NCI-H128 (cell line): ENCODE measurements around the gene TBKBP1.

Experiments used
- DNase-seq: peaks from one replicate; lab custom pipeline; 2025; ENCODE audit not compliant: unreplicated experiment; lab: John Stamatoyannopoulos, UW

TBKBP1 gene

DNA sequence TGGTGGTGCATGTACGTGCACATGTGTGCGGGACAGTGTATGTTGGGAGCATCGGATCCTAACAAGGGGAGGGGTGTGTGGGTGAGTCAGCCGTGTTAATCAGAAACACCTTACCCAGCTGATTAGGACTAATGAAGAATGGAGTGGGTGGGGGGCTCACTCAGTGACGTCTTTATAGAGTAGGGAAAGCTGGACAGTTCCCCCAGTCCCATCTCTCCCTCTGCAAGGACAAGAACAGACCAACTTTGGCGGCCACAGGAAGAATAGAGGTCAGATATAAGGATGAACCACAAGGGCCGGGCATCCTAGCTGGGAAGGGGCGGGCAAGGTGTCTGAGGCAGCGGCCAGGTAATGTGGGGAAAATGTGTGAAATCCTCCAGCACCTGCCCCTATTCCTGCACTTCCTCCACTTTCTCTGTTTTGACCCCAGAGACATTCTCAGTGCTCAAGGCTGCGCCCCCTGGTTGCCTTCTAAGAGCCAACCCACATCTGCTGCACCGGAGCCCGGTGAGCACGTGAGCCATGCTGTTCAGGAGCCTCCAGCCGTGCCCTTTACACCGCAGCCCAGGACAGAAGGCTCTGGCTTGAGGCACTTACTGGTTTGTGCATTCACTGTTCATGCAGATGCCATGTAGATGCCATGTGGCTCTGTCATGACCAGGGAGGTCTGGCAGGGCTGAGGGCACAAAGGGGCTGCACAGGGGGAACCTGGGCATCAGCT, 20.2 kb downstream of the TBKBP1 start:
- no peak for DNase-seq

DNA sequence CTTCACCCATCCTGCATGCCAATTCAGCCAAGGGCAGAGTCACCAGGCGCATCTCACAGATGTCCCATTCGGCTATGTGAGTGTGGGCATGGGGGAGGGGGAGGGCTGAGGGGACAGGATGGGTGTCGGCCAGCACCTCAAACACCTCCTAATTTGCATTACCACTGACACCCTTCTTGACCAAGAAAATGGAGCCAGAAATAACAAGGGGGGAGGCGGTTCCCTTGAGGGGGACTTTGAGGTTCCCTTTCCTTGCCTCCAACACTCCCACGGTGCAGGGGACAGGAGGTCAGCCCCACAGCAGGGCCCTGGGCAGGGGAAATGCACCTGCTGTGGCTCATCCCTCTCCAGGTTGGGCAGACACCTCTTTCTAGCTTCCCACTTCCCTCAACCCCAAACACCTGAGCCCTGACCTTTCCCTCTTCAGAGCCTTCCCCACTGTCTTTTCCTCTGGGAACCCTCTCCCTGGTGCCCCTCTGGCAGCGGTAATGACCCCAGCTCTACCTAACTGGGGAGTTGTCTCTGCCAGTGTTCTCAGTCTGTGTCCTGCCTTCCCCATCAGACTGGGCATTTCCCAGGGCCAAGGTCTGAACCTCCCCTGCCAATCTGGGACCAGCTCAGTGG, 20.9 kb downstream of the TBKBP1 start:
- no peak for DNase-seq

DNA sequence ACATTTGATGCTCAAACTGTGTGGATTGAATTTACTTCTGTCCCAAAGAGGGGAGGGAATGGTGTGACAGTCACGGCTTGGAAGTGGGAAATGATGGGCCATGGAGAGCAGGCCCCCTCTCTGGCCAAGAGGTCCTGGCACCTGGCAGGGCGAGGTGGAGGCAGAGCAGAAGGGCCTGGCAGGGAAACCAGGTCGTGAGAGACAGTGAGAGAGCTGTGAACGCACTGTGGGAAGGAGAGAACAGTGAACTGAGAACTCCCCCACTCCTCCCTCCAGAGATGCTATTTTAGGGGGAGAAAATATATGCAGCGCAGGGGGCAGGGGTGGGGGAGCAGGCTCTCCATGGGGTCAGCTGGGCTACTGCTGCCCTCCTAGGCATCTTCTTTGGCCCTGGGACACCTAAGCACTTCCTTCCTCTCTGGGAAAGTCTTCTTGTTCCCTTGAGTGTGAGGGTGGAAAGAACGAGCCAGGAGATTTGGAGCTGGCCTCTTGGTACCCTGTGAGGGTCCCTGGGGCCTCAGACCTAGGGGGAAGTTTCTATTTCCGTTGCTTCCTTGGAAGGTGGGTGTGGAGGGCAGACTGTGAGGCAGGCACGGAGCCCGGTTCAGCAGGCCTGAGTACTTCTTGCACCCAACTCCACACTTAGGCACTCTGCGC, 21.8 kb downstream of the TBKBP1 start:
- DNase-seq: no peak

DNA sequence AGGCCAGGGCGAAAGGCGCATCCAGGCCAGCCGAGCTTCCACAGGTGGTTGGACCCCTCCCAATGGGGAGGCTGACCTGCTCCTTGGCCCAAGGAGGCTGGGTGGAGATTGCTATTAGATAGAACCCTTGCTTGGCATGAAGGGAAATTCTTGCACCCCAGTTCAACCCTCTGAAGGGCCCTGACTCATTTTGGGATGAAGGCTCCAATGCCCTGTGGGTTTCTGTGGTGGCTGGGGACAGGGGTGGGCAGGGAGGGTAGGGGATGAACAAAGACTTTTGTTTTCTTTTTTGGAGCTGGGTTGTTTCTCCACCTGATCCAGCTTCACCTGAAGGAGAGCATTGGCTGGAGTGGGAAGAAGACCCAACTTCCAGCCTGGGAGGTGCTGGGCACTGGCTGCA, 22.4 kb downstream of the TBKBP1 start:
- DNase-seq: no peak

DNA sequence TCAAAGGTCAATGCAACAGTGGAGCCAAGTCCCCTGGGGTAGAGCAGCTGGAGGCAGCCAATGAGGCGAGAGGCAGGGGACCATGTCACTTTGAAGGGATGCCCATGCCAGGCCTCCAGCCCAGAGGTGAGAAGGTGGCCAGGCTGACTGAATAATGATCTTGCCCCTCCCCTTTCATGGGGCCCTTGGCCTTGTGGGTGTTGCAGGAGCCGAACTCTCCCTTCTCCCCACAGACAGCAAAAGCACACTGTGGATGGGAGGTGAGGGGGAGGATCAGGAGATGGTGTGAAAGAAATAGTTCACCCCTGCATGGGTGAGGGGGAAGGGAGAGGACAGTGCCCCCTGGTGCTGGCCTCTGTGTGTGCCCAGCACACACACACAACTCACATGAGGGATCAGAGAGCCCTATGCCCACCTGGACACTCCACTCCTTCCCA, 23.3 kb downstream of the TBKBP1 start:
- no peak for DNase-seq

DNA sequence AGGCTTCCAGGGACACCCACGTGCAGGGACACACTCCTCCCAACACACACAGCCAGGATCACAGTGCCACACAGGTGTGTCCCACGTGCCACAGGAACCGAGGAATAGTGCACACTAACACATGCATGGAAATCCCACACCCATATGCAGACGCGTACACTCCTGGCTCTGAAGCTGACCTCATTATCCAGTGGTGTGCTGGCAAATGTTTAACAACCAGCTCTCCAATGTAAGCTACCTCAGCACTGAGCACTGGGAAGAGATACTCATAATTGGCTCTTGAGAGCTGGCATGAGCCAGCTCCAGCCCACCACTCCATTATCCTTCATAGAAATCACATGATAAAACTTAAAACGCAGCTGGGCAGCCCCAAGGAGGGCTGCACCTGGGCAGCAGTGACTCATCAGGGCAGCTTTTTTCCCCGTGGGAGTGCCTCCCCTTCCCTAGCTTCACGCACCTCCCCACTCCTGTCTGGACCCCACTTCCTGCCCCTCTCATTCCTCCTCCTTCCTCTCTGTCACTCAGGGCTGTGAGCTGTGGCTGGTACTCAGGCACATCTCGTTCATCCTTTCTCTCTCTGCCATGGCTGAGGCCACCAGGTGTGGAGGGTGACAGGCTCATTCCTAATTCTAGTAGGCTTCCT, 24.1 kb downstream of the TBKBP1 start:
- no peak for DNase-seq

DNA sequence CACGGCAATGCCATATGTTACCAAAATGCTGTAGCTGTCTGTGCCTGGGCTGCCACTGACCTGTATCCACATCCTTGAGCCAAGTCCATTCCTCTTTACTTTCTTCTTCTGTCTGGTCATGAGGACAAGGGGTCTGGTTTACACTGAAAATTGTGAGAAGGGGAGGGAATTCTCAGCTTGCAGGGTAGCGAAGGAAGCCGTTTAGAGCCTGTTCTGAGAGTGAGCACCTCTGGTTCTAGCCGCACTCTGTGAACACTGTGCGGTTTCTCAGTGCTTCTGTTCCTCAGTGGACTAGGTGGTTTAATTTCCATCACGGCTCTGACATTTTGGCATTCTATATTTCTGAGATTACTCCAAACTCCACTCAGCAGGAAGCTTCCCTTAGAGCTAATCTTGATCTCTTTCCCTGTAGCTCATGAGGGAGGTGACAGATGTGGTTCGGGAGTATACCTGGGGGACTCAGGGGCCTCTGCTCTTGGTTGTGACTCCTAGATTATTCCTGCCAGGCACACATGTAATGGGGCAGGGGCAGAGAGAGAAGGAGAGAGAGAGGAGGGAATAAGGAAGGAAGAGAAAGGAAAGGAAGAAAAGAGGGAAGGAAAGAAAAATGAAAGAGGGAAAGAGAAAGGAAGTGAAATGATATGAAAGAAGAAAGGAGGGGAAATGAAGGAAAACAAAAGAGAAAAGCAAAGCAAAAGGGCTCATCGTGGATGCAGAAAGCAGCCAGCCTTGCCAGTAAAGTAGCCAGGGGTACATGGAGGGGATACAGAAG, 24.9 kb downstream of the TBKBP1 start:
- DNase-seq: no peak

DNA sequence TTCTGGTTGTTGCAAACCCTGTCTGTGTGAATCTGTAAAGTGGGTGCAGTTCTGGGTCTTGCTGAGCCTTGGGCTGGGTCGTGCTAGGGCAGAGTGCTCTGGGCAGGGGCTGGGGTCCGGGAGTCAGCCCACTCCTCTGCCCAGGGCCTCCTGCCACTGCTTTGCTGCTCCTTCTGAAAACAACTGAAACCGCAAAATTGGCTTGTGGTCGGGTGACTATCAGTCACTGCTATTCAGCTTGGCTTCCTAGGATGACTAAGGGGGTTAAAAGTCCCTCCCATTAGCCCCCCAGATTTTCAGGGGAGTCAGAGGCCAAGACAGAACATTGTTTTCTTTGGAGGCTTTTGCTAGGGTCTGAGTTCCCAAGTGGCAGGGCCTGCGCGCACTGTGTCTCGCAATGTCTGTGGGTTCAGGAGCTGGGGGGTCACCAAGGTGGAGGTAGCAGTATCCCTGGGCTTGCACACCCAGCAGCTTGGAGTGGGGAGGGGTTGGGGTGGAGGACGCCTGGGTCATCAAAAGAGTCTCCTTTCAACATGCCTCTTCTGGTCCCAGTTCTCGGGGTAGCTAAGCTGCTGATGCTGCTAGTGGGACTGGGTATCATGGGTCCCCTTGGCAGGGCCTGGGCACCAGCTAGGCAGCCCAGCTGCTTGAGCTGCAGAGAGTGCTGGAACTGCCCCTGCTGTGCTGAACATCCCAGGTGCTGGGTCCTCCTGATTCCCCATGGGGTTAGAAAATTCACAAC, 25.6 kb downstream of the TBKBP1 start:
- DNase-seq: no peak

DNA sequence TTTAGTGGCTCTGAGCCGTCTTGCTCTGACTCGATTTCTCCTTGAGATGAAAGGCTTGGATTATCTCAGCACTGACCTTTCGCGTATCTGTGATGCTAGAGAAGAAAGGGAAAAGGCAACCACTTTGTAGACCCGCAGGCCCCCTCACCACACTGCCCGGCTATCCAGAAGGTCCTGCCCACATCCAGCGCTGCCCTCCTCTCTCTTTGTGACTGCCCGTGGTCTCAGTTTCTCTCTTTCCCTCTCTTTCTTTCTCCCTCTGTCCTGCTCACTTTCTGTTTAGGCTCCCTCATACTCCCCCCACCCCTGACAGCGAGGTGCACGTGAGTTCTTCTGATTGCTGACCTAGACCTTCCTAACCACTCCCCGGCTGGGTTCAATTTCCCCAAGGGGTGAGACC, 26.2 kb downstream of the TBKBP1 start:
- DNase-seq: no peak

DNA sequence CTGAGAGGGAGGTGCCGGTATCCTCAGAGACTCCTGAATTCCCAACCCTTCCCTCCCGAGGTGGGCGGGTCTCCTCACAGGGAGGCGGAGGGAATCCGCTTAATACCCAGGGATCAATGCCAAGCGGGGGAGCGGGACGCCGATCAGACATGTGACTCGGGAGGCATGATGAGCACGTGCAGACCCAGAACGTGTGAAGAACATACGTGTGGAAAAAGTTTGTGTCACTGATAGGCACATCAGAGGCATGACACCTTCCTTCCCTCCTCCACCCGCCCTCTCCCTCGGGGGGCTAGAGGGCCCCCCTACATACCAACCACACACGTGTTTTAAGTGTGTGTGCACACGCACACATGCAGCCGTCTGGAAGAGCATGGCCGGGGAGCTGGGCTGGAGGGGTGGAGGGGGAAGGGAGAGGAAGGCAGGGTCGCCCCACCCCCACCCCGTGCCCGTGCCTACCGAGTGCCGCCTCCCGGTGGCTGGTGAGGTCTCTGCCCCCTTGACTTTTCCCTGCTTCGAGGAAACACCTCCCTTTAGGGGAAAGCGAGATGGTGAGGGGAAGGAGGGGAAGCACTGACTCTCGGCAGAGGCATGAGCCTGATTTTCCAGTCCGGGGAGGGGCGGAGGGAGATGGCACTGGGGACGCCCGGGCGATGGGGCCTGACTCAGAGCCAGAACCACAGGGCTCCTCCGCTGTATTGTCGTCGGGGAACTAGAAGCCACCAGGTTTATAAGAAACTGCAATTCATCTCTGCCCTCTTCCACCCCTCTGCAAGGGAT, 27.0 kb downstream of the TBKBP1 start:
- DNase-seq: no peak

DNA sequence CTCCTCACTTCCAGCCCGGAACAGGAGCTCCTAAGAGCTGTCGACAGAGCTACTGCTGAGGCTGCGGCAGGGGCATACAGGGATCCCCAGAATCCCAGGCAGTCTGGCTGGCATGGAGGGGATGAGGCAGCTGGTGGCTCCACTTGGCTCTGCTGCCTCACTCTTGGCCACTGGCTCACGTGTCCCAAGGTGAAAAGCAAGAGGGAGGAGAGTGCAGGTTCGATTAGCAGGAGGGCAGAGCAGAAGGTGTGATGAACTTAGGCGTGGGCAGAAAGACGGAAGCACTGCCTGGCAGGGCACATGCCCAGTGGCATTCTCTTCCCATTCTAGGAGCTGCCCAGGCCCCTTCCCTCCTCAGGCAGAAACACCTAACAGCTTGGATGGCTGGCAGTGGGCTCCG, 27.8 kb downstream of the TBKBP1 start:
- DNase-seq: no peak

DNA sequence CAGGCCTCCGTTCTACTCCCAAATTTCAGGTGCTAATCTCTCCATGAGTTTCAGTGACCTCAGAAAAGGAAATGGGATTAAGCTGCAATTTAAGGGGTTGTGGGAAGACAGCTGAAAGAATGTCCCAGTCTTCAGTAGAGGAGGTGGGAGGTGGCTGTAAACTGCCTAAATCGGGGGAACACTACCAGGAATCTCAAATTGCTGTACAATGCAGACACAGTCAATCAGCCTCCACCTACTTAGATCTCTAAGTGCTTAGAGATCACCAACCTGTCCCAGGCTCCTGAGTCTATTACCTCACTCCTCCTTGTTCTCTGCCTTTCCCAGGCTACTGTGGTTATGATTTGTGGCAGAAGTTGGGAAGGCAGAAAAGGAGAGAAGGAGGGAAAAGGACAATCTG, 30.7 kb downstream of the TBKBP1 start:
- DNase-seq: no peak

DNA sequence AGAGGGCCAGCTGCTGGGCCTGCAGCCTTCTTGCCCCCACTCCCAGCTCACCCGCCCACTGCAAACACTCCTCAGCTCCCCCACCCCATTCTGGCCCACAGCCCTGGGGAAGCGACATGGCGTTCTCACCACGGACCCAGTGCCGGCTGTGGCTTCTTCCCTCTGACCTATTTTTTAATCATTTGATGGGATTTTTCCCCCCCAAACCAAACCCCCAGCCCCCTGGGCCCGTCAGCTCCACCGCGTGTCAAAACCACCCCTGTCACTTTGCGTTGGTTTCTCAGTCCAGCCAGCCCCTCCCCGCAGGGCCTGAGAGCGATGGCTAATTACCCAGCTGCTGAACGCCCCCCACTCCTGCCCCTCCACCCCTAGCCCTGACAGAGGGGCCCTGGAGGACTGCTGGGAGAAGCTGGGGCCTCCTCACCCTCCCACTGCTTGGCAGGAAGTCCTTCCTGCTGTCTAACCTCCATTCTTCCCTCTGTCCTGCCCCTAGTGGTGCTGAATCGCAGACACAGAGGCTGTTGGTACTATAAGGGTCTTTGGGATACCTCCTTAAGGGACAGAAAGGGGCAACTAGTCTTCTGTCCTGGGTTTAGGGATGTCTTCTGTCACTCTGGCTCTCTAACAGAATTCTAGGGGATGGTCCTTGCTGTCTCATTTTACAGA, 31.6 kb downstream of the TBKBP1 start:
- no peak for DNase-seq

DNA sequence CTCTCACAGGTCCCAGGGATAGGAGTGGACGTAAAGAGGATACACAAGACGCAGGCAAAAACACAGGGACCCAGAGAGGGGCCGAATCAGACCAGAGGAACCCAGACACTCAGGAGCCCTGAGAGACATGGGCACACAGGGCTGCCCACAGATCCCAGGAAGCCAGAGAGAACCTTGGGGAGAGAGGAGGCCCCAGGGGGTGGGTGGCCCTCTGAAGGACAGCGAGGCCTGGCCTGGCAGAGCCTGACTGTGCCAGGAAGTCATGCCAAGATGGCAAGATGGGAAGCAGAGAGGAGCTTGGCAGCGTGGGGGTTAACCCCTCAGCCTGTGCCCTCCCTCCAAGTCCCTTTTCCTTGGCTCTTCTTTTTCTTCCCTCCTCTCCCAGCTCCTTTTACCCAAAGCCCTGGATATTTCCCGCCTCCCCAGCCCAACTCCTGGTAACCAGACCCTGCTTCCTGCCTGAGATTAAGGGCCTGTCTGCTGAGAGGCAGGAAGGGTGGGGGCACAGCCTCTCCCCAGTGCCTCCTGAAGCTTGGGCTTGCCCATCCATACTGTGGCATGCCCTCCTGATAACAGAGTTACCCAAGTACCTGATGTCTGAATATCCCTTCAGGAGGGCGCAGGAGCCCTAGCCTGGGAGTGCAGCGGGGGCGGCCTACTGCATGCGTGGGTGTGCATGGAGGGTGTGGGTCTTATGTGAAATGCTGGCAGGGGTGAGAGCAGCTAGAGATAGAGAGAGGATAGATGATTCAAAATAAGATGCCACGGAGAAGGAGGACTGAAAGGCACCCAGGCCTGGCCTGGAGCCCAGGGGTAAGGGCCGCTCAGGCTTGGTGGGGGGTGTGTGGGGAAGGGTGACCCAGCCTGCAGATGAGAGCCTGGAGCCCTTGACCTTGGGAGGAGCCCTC, 33.1 kb downstream of the TBKBP1 start:
- no peak for DNase-seq

DNA sequence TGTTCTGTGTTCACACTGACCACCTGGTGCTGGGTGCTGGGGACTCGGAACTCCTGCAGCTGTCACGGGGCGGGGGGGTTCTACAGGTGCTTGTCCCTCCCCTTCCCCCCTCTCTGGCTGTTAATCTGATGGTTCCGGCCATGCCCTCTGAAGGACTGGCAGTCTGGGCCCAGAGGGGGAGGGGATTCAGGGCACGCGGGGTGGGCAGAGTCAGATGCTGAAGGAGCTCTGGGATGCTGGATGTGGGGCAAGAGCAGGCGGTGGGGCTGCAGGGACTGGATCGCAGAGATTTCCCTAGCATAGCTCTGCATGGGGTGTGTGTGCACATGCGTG, 33.7 kb downstream of the TBKBP1 start:
- DNase-seq: no peak

DNA sequence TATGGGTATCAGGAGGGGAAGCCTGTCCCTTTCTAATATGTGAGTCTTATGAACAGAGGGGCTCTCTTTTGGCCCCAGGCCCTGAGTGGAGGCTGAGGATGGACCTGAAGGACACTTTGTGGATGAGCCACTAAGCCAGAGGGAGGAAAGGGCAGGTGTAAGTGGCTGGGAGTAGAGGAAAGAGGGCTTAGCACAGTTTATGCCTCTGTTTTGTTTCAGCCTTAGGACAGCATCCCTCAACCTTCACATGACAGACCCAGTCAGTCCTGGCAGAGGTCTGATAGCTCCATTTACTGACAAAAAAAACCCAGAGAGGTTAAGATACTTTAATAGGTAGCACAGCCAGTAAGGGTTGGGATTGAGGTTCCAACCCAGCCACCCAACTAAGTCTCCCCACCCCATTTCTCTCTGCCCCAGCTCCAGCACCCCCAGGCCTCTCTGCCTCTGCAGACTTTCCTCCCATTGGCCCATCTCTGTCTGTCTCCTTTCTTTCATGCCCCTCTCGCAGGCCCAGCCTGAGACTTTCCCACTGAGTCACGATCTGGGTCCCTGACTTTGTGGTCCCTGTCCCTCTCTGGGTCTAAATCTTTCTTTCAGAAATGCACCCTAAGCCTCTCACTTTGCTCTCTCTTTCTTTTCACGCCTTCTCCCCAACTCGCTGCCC, 34.4 kb downstream of the TBKBP1 start:
- DNase-seq: no peak

DNA sequence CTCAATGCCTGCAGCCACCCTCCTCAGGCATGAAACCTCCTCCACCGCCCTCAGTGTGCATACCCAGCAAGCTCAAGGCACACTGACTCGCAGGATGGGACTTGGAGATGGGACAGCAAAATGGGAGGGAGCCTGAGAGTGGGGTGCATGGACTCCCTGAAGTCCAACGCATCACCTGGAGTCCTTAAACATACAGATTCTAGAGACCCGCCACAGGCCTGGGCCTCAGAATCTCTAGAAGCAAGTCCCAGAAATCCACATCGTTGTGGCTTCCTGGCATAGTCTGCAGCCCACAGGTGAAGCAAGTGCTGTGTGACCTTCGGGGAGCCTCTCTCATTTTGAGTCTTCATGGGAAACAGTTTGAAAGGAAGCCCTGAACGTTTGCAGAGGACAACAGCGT, 35.5 kb downstream of the TBKBP1 start:
- DNase-seq: no peak

DNA sequence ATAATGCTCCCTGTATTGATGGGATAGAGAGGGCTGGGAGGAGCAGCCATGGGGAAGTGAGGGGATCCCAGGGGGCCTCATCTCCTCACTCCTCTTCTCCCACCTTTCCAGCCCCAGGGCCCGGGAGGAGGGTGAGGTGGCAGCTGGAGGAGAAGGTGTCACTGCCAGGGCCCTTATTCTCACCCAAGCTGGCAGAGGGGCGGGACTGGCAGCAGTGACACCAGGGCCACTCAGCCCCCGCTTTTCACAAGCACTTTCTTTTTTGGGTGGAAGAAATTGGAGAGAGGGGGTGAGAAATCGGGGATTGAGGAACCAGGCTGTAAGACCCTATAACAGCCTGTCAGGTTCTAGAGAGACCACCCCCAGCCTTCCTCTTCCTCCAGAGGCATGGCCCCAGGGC, 36.7 kb downstream of the TBKBP1 start:
- no peak for DNase-seq
